ENCODE measurements around the gene DIO1. TPM values are rescaled to one million over a fixed set of nuclear protein-coding genes. Genes with fewer than 3 reads are reported as not detected.

DIO1 gene
- total and polyA plus RNA-seq, 9 of the 15 experiments (the other 6 are each of a cell fraction or from before 2014, with no cell fraction given) = not detected

- TF ChIP-seq REST (IDR thresholded peaks at IDR 0.05; ENCODE audit: borderline replicate concordance) (no peak), REST (CRISPR knock-in tag; IDR thresholded peaks at IDR 0.05; ENCODE audit: low read depth) (no peak)
Observed at GRCh38 chr1:53895421-53895820, 1.4 kb downstream of the DIO1 start (continued).
